Astrocyte (in vitro differentiated cells and primary cell): Measurements from ENCODE around the gene TRAK2.

Source experiments
- CTCF ChIP-seq: IDR thresholded peaks from 2 replicates; pipeline ENCODE4 v1.5.1; 2011; ENCODE audit warnings: low read depth, mild to moderate bottlenecking, inconsistent platforms, low read length, moderate library complexity; ENCODE audit not compliant: insufficient read depth
- EZH2 ChIP-seq: IDR thresholded peaks from 2 replicates; pipeline ENCODE4 v1.6.1; 2012; ENCODE audit warnings: mild to moderate bottlenecking, low read length, inconsistent platforms; ENCODE audit not compliant: insufficient read depth

DNA sequence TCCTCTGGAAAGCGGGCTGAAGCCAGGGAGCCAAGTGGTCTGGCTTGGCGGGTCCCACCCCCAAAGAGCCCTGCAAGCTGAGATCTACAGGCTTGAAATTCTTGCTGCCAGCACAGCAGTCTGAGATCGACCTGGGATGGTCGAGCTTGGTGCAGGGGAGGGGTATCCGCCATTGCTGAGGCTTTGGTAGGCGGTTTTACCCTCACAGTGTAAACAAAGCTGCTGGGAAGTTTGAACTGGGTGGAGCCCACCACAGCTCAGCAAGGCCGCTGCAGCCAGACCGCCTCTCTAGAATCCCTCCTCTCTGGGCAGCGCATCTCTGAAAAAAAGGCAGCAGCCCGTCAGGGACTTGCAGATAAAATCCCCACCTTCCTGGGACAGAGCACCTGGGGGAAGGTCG is 81.5 kb downstream of the TRAK2 start:
- no peak for TF ChIP-seq CTCF
- no peak for TF ChIP-seq EZH2
